SK-N-MC (cell line): ENCODE data around the gene IVNS1ABP.

ENCODE experiments used
- EZH2 ChIP-seq: fragments of 200-600 bp; sonication (generic); IDR thresholded peaks from one replicate; pipeline ENCODE4 v1.6.1; 2017; ENCODE audit warnings: antibody characterized with exemption
- POLR2AphosphoS5 ChIP-seq: IDR thresholded peaks from 2 replicates; pipeline ENCODE4 v1.6.1; 2012; ENCODE audit warnings: mild to moderate bottlenecking, low read depth, low read length, borderline replicate concordance

- no peak for TF ChIP-seq EZH2
- no peak for TF ChIP-seq POLR2AphosphoS5
Measured at GRCh38 chr1:185328255-185328654, 11.2 kb upstream of the IVNS1ABP start.
